Right hindlimb (tissue), 1 donor: Measurements from ENCODE around the gene ABCB8.
"Not testable (repeated sequence)": the region's sequence is repeated elsewhere in the genome, so short reads cannot be mapped to it uniquely, and the experiment has no call there.

Experiments
- DNase-seq: peaks from one replicate; pipeline ENCODE4 v3.0.0-alpha.2; 2018

Gene ABCB8

DNA sequence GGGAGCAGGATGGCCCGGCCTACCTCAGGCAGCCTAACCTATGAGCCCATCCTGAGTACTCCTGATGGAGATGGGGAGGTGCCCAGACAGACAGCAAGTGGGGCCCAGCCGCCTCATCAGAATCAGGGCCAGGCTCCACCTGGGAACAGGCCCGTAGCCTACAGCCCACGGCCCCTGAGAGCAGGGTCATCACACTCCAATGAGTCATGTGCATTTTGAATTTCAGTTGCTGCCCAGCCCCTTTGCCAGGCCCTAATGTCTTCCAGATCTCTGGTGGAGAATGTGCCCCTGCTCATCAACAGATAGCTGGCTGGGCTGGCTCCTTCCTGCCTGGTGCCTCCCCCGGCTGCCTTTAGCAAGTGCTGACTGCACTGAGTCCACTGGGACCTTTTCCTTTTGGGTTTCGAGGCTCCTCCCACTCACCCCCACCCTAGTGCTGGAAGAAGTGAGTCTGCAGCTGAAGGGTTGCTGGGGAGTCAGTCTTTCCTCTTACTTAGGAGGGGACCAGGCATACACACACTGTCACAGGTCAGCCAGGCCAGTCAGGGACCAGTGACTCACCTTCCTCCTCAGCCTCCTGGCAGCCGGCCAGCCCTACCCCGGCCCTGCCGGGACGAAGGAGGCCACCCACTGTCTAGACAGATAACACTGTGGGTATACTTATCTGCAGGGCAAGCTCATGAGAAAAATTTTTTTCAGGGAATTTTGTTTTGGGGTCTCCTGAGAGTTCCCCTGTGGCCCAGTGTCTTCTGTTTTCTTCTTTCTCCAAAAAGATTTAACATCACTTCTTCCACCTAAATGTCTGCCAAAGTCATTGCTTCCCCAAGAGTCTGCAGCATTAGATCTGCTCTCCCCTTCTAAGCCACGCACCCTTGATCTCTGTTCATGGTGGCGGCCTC lies 10.9 kb downstream of the ABCB8 start:
- DNase-seq = no peak

DNA sequence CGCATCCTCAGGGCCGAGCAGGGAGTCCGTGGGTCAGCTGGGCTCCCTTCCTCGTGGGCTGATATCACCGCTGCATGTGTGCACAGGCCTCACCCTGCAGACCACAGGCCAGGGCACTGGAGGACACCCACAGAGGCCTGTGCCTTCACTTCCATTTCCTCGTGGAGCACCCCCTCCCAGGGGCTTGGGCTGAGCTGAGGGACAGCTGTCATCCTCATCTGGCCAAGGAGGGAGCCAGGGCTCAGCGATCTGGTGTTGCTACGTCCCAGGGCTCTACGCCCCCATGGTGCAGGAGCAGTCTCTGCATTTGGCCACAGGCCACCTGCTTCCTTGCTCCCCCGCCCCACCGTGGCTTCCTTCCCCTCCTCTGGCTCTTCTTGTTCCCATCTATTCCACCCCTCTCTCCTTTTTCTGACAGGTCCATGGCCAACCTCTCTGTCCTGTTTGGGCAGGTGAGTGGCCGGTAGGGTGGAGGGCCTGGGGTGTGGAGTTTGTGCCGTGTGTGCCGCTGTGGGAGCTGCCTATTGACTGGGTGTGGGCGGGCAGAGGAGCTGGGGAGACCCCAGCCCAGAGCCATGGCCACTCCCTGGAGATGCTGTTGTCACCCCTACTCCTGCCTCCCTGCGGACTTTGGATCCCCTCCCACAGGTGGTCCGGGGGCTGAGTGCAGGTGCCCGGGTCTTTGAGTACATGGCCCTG lies 11.7 kb downstream of the ABCB8 start:
- no peak for DNase-seq

DNA sequence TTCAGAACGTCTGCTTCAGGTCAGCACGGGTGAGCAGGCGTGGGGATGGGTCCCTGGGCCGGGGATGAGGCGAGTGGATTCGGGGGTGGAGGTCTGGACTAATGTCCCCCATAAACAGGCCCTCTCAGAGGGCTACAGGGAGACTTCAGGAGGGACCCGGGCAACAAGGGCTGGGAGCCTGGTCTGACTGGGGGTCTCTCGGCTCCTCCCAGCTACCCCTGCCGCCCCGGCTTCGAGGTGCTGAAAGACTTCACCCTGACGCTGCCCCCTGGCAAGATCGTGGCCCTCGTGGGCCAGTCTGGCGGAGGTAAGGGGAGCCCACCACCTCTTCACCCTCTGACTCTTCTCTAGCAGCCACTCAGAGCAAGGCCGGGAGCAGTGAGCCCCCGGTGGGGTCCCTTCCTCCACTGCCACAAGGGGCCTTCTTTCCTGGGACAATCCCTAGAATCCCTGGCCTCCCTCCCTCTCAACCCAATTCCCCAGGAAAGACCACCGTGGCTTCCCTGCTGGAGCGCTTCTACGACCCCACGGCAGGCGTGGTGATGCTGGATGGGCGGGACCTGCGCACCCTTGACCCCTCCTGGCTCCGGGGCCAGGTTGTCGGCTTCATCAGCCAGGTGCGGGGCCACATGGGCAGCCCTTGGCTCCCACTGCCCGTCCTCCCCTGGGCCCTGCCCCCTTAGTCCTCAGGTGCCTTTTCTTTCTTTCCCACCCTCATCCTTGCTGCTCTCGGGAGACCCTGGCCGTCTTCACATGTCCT lies 12.5 kb downstream of the ABCB8 start:
- no peak for DNase-seq

DNA sequence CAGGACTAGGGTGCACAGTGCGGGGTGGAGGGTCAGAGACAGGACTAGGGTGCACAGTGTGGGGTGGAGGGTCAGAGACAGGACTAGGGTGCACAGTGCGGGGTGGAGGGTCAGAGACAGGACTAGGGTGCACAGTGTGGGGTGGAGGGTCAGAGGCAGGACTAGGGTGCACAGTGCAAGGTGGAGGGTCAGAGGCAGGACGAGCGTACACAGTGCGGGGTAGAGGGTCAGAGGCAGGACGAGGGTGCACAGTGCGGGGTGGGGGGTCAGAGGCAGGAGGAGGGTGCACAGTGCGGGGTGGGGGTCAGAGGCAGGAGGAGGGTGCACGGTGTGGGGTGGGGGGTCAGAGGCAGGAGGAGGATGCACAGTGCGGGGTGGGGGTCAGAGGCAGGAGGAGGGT lies 15.2 kb downstream of the ABCB8 start:
- not testable (repeated sequence) for DNase-seq

DNA sequence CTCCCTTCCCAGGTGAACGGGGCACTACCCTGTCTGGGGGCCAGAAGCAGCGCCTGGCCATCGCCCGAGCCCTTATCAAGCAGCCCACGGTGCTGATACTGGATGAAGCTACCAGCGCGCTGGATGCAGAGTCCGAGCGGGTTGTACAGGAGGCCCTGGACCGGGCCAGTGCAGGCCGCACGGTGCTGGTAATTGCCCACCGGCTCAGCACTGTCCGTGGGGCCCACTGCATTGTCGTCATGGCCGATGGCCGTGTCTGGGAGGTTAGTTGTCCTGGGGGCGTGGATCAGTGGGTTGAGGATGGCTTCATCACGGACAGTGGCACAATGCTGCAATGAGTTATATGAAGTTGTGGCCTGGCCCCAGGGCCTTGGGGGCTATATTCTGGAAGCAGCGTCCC lies 15.7 kb downstream of the ABCB8 start:
- DNase-seq = no peak

DNA sequence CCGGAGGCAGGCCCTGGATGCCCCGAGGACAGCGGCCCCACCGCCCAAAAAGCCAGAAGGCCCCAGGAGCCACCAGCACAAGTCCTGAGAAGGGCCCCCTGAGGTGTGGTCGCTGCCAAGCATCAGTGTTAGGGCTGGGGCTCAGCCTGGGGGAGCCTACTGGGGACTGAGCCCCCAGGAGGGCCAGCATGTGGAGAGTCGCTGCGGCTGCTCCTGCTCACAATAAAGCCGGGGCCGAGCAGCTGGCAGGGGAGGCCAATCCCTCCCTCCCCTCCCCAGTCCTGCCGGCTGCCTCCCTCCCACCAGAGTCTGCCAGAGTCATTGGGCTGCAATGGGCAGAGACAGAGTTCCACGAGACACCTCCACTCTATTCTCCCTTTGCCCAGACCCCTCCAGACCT lies 17.0 kb downstream of the ABCB8 start:
- DNase-seq = no peak

DNA sequence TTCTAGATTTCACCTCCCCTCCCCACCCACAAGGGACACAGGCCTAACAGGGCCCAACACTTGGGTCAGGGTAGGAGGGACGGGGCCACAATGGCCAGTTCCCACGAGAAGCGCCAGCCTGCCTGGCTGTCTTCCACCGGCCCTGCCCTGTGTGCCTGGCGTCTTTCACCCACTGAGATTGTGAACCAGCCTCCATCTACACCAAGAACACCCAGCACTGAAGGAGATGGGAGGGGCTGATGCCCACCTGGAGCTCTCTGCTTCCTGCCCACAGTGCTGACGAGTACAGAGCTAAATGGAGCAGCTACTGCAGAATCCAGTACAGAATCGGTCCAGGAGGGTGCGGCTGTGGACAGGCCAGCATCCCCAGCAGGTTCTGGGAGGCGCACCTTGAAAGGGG lies 17.7 kb downstream of the ABCB8 start:
- DNase-seq = no peak

DNA sequence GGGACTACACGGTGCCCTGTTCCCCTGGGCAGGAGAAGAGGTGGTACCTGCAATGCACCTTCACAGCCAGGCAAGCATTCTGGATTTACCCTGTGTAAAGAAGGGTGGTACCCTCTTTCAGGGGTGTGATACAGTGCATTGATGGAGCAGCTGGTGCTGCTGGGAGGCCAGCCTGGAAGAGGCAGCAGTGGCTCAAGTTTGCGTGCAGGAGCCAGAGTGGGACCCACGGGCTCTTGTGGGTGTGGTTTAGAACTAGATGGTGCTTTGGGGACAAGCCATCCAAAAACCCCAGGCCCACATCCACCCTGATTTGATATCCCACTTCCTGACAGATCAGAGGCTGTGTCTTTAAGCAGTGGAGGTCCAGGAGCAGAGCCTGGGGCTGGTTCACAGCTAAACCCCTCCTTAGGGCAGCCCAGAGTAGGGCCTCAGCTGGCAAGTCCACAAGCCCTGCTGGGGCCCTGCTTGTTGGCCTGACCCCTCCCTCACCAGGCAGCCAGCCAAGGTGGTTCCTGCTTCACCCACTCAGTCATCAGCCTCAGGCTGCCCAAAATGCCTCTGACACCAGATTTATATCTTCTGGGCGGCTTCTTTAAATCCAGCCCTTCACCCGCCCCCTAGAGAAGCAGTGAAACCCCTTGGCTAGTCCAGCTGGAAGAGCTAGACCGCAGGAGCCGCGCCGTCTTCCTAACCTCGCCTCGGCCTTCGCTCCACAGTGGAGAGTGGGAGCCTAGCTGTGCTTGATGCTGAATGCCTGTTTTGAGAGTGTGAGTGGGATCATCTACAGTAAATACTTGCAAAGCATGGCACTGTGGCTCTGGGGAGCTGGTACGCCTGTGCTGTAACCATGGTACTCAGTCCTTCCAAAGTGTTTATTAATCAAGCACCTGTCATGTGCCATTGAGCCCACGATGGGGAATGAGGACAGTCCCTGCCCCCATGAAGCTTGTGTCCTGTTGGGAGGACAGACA lies 18.6 kb downstream of the ABCB8 start:
- DNase-seq = peak; percentile 85

DNA sequence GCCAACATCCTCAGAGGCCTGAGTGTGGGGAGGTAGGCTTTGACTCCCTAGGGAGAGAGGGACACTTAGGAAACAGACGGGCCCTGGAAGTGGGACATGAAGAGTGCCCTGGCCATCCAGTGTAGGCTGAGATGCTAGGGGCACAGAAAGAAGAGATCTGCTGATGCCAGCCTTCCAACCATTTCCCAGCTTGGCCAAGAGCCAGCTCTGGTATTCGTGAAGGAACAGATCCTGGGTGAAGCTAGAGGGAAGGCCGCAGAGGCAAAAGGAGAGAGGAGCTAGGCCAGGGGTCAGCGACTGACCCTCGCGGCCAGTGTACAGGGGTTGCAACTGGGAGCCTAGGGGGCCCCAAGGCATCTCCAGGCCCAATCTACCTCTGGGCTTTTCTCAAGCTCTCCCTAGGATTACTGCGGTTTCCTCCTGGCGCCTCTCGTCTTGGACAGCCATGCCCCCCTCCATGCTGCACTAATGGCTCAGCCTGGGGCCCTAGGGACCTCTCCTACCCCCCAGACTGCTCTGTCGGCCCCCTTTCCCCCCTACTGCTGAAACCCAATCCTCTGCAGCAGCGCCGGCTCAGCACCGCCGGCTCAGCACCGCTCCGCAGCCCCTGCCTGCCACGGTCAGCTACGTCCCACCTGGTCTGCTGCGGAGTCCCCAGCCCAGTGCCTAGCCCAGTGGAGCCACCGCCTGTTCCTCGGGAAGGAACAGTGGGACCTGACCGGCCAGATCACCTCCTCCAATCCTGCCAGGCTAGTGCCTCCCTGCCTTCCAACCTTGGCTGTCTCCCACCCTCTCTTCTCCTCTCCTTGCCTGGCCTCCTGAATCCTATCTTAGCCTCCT lies 19.9 kb downstream of the ABCB8 start, which contains the start of gene ASIC3:
ASIC3 (plus strand) TSS at position 556 of the 840 bp plus-strand sequence. CDS start 355 bp downstream, outside the sequence.
- DNase-seq = no peak

DNA sequence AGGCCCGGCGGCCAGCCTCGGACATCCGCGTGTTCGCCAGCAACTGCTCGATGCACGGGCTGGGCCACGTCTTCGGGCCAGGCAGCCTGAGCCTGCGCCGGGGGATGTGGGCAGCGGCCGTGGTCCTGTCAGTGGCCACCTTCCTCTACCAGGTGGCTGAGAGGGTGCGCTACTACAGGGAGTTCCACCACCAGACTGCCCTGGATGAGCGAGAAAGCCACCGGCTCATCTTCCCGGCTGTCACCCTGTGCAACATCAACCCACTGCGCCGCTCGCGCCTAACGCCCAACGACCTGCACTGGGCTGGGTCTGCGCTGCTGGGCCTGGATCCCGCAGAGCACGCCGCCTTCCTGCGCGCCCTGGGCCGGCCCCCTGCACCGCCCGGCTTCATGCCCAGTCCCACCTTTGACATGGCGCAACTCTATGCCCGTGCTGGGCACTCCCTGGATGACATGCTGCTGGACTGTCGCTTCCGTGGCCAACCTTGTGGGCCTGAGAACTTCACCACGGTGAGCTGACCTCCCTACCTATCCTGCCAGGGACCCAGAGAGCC lies 20.7 kb downstream of the ABCB8 start:
- no peak for DNase-seq

DNA sequence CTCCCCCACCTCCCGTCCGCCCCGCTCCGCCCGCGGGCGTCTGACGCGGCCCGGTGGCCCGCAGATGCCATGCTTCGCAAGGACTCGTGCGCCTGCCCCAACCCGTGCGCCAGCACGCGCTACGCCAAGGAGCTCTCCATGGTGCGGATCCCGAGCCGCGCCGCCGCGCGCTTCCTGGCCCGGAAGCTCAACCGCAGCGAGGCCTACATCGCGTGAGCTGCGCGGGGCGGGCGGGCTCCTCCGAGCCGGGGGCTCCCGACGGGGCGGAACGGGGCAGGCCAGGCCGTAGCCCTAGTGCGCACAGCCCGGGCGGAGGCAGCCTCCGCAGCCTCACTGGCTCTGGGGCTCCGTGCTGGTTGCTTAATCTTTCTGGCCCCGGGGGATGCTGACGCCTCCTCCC lies 22.9 kb downstream of the ABCB8 start:
- DNase-seq = peak; percentile 80

DNA sequence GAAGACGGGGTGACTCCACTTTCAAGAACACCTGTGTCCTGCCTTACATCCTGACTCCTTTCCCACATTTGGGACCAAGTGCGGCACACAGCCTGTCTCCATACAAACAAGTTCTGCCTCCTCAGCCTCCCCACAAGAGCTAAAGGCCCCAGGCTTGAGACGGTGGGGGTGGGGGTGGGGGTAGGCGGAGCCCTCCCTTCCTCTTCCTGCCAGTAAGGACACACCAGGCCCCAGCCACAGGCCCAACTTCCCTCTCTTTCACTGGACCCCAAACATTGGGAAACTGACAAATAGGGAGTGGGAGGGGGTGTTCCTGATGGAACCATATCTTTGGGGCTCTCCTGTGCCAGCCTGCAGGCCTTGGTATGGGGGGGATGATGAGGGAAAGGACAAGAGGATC lies 24.8 kb downstream of the ABCB8 start:
- DNase-seq = no peak

DNA sequence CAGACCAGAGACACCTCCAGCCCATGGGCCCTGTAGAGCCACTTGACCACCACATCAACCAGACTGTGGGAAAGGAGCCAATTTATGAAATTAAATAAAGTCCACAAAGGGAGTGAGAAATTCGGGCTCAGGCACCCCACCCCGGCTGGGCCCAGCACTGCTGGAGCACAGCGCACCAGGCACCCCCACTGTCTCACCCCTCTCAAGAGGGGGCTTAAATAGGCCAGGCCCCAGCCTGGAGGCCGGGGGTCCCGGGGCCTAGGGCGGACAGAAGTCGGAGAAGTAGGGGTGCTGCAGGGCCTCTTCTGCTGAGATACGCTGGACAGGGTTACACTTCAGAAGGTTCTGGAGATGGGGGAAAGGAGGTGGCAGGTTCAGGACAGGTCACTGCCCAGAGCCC lies 25.5 kb downstream of the ABCB8 start:
- no peak for DNase-seq

DNA sequence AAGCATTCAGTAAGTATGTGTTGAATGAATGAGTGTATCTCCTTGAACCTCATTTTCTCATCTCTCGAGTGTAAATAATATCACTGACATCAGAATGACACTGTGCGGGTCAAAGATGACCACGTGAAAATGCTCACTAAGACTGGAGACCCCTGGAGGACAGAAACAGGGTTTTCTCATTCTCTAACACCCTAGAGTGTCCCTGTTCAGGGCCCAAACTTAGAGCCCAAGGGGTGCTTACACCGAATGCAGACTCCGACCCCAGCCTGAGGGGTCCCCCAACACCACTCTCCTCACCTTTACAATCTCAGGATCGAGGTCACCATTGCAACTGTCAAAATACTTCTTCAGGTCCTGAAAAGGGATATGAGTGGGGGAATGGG lies 28.0 kb downstream of the ABCB8 start:
- DNase-seq = no peak

DNA sequence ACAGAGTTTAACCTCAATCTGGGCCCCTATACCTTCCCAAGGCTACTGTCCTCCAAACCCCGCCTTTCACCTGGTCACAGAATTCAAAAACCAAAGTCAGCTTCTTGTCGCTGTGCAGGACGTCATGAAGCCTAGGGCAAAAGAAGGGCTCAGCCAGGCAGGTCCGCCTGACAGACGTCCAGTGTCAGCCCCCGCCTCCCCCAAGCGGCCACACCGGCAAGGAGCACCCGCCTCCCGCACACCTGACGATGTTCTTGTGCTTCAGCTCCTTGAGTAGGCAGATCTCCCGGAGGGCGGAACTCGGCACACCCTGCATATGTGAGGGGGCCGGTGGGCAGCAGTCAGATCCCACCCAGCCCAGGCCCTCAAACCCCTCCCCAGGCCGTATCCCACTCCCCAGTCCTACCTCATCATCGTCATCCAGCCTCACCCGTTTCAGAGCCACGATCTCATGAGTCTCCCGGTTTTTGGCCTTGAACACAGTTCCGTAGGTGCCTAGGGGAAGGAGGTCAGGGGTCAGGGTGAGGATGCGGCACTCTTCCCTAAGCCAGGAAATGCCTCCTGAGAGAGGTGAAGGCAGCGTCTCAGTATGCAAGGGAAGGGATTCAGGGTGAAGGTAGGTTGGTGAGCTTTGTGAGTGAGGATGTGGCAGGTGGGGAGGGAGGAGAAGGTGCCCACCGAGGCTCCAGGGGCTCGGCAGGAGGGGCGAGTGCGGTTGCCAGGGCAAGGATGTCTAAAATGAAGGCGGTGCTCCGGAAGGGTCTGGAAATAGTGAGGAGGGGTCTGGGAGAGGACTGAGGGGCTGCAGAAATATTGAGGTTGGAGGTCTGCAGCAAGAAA lies 28.6 kb downstream of the ABCB8 start:
- DNase-seq = no peak

DNA sequence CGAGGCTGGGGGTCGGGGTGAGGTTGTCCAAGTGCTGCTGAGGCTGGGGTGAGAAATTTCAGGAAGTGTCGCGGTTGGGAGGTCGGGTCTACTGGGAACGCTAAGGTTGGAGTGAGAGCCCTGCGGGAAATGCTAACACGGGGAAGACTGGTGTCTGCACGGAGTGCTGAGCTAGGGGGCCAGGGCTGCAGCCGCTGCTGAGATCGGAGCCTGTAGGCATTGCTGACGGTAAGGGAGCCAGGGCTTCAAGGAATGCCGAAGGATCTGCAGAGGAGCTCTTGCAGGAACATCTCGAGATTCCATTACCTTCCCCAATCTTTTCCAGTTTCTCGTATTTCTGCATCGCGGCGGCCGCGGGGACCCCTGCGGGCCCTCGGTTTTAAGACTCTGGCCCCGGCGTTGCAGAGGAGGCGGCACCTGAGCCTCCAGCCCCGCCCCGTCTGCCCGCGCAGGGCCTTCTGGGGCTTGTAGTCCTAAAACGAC lies 29.3 kb downstream of the ABCB8 start, which contains the start of gene CDK5:
CDK5 (minus strand) TSS at position 392 of the 483 bp plus-strand sequence; CDS start at position 343, 49 bp downstream.
- DNase-seq = no peak

DNA sequence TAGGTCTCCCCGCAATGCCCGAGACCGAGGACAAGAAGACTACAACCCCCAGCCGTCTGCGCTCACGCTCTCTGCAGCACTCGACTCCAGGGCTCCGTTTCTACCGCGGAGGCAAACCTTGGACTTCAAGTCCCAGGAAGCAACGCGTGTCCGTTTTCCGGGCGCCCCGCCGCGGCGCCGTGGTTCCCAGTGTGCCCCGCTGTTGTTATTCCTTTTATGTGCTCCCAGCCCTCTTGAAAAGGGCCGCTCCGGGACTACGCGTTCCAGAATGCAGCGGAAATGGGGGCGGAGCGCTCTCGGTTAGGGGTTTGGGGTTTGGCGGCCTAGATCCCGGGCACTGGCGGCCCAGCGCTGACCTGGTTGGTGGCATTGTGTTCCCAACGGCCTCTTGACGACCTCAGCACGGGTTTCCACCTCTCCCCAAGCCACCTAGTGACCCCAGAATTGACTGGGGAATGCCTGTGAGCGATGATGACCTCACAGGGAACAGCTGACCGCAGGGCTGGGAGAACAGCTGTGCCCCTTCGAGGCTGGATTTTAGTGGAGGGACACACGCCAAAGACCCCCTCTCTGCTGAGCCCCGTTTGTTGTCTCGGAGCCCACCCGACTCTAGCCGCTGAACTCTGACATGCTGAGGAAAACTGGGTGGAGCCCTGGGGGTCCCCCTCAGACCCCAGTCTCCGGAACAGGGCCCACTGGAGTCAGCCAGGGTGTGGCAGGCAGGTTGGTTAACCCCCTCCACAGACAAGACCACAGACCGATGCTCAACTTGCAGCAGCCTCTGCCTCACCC lies 29.9 kb downstream of the ABCB8 start:
- DNase-seq = peak; percentile 99

DNA sequence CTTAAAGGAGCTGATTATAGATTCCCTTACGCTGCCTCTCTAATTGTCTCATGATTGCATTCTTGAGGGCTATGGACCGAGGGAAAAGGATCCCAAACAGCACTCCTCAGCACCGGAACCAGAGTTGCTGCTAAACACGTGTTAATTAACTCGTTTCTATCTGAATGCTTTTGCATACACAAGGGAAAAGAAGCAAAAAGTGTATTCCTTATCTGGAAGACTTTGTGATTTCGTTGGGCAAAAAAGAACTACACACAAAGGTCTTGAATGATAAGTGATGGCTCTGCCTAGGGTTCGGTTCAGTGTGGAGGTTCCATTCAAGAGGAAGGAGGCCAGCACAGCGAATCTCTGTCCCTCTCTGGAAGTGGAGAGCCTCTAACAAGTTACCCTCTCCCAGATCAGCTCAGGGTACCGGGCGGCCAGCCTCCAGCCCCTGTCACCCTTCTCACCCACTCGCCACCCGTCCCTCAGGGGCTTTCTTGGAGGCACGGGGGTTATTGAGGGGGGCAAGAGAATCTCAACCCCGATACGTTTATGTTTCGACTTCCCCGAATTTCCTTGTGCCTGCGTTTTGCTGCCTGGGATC lies 30.6 kb downstream of the ABCB8 start:
- peak; percentile 57 for DNase-seq
